HG02678 (cell line): Measurements from ENCODE around the gene RGS12.
"Not testable (repeated sequence)": the region's sequence is repeated elsewhere in the genome, so short reads cannot be mapped to it uniquely, and the experiment has no call there.

Experiments
- ATAC-seq: cut with Tn5 transposase; IDR thresholded peaks from one replicate; pipeline ENCODE4 v1.9.1; 2021; ENCODE audit warnings: mild to moderate bottlenecking, moderate library complexity; ENCODE audit not compliant: unreplicated experiment

RGS12 gene

DNA sequence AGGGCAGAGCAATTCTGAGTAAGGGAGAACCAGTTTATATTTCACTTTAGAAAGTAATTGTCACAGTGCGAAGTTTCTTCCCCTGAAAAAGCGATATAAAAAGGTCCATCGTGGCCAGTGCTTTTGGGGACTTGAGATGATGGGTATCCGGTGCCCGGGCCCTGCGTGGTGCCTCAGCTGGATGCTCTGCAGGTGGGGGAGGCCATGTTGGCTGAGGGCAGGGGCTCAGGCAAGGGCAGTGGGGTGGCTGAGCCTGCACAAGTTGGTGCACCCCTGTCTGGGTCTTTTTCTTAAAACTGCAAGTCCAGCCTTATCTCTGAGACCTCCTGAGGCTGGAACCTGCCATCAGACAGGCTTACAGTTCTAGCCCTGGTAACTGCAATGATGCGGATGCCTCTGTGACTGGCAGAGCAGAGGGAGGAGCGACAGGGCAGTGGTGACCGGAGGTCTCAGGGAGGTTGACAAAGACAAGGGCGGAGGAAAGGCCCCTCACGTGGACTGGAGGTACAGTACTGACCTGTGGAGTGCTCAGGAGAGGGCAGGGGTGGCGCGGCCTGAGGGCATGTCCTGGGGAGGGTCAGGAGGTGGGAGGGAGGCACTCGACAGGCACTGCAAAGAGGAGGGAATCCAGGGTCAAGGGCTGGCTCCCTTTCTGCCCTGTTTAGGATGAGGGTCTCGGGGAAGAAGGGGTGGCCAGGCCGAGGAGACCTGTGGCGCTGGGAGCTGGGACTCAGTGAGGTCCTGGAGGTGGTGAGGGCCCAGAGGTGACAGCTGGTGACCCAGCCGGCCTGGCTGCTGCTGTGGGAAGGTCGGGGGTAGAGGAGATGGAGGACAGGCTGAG, 1.8 kb downstream of the RGS12 start:
- no peak for ATAC-seq

DNA sequence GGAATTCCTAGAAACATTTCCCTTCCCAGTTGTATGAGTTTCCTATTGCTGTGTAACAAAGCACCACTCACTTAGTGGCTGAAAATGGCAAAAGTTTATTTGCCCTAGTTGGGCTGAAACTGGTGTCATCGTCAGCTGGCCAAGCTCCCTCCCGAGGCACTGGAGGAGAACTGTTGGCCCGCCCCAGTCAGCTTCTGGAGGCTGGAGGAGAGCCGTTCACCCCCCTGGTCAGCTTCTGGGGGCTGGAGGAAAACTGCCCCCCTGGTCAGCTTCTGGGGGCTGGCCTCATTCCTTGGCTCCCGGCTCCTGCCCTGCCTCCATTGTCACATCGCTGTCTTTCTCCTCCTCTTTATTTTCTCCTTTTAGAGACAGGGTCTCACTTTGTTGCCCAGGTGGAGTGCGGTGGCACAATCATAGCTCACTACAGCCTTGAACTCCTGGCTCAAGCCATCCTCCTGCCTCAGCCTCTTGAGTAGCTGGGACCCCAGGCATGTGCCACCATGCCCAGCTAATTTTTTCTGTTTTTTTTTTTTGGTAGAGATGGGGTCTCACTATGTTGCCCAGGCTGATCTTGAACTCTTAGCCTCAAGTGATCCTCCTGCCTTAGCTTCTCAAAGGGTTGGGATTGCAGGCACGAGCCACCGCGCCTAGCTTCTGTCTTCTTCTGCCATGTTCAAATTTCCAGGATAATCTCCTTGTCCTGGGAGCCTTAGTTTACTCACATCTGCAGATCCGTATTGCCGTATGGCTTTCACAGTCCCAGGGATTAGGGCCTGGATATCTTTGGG, 3.2 kb downstream of the RGS12 start:
- ATAC-seq = no peak

DNA sequence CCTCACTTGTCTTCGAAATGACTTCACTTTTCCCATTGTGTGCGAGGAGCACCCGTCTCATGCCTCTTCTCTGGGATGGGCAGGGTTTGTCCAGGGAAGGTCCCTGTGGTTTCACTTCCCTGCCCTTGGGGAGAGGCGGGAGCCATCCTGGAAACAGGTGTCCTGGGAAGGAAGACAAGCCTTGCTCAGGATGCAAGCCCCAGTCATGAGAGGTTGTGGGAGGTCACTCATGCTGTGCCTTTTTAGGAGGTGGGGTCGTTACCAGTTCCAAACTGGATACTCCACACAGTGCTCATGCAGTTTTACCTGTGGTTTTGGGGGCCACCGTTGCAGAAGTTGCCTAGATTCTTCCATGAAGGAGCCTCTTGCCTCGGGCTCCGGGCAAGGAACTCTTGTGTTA, 3.8 kb downstream of the RGS12 start:
- no peak for ATAC-seq

DNA sequence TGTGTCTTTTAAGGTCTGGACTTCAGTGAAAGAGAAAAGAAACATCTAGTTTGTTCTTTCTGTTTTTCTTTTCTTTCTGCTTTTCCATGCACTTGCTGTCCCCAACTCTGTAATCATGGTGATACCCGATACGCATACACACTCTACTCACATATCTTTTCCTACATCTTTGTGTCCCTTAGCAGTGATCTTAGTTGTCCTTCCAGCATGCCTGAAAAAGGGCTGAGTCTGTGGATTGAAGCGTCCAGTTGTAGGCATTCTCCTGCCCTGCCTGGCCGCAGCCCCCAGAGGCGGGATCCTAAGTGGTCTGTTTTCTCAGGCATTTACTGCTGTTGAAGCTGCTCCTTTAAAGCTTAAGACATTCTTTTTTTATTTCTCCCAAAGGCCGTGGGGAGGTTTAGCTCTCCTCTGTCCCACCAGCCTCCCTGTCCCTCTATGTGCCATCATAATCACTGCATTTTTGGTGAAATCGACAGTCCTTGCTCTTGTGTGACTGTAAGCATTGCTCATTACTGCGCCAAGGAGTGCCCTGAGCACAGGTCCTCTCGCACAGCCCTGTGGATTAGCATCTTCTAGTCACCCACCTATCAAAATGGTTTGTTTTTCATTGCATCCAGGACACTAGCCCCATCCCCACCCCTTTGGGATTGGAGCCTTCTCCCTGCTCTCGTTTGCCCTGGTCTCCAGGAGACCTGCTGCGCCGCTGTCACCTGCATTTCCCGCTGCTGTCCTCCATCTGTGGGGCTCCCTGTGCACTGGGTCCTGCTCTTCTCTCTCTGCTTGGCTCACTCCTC, 4.4 kb downstream of the RGS12 start:
- no peak for ATAC-seq

DNA sequence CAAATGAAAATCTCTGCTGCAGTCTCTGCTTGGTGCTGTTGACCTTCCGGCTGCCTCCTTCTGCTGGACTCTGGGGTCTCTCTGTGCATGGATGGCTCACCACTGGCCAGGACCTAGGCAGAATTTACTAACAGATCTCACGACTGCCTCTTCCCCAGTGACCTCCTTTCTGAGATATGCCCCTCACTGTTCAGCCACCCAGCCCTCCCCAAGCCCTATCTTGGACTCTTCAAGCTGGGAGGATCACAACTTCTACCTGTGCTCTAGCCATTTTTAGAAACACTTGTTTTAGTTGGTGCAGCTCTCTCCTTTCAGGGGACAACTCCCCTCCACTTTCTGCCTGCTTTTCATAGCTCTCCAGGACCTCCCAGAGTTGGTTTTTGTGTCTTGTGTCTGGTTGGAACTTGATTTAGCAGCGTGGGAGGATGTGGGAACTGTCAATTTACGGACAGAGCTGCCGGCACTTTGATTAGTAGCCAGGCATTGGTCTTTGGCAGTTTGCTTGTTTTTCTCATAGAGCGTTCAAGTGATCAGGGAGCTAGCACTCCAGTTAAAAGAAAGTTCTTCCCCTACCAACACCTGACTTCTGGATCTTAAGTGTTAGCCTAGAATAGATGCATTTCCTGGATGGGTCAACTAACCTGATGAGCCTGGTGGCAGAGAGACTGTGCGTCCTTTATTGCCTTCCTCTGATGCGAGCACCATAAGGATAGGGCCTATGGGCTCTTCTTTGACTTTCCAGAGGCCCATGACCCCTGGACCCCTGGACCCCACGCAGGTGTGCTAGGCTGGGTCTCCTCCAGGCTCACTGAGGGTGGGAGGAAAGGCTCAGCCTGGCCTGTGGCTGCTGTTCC, 6.5 kb downstream of the RGS12 start:
- ATAC-seq = no peak

DNA sequence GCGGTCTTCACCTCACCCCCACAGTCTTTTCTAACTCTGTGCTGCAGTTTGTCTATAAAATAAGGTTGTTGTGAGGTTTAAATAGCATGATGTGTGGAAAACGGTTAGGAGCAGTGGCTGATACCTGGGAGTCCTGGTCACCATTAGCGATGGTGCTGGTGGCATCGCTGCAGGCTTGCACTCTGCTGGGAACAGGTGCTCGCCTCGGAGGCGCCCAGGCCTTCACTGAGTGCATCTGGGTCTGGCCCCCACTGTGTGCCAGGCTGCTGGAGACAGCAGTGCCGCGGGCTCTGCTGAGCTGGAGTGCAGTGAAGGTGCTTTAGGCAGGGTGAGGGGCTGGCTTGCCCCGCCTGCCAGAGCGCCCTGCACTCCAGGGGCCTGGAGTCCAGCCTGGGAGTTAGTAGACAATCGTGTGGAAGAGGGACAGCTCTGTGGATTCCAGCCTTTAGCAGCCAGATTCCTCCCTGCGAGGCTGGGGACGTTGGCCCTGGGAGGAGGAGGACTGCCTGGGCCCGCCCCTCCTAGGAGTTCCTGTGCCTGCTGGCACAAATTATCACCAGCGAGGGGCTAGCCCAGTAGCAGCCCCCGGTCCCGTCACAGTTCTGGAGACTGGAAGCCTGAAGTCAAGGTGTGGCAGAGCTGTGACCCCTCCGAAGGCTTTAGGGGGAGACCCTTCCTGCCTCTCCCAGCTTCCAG, 7.3 kb downstream of the RGS12 start:
- no peak for ATAC-seq

DNA sequence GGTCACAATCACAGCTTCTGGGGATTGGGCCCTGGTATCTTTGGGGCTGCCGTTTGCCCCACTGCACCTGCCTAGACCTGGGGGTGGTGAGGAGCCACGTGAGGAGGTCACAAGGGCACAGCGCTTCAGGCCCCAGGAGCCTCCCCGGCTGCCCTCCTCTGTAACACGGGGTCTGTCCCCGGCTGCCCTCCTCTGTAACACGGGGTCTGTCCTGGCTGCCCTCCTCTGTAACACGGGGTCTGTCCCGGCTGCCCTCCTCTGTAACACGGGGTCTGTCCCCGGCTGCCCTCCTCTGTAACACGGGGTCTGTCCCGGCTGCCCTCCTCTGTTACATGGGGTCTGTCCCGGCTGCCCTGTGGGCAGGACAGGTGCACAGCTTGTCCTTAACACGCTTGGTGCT, 8.1 kb downstream of the RGS12 start:
- ATAC-seq = not testable (repeated sequence)

DNA sequence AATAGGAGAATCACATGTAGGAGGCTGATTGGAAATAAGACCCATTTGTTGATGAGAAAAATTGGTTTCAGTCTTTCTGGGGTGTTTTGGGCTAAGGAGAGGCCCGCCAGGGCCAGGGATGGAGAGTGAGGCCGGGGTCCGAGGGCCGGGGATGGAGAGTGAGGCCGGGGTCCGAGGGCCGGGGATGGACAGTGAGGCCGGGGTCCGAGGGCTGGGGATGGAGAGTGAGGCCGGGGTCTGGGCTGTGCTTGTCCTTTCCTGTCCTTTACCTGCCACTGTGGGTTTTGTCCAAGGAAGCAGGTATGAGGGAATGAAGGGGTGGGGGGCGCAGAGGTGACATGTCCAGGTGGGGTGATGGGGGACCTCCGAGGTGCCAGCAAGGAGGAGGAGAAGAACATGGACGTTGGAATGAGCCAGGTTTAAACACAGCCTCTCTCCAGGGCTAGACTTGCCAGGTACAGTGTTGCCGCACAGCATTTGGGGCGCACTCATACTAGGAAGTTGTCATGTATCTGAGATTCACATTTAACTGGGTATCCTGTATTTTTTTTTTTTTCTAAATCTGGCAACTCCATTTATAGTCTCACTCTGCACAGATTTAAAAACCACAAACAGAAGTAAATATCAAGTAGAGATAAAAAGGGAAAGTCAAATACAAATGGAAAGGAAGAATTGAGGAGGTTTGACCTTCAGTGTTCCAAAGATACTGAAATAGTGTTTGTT, 8.8 kb downstream of the RGS12 start:
- ATAC-seq = no peak

DNA sequence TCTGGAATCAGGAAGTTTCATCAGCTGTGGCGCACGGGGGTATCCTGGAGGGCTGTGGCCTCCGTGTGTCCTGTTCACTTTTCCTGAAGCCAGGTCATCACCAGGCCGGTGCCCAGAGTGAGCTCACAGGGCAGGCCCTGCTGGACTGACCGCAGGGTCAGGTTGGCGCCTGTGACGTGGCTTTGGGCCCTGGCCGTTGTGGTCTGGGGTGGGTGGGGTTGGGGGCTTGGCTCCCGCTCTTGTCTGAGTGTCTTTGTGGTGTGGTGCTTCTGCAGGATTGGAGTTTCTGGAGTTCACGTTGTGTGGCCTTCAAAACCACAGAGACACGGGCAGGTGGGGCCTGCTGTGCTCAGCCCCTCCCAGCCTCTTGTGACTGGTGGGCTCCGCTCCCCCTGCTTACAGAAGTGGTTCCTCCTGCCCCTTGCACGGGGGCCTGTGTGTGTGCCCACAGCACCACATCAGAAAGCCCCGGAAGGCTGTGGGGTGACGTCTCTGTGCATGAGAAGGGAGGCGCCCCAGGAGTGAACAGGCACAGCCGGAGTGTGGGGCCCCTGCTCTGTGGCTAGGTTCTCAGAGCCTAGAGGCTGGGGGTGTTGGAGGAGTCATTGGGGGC, 9.5 kb downstream of the RGS12 start:
- ATAC-seq = peak; percentile 41

DNA sequence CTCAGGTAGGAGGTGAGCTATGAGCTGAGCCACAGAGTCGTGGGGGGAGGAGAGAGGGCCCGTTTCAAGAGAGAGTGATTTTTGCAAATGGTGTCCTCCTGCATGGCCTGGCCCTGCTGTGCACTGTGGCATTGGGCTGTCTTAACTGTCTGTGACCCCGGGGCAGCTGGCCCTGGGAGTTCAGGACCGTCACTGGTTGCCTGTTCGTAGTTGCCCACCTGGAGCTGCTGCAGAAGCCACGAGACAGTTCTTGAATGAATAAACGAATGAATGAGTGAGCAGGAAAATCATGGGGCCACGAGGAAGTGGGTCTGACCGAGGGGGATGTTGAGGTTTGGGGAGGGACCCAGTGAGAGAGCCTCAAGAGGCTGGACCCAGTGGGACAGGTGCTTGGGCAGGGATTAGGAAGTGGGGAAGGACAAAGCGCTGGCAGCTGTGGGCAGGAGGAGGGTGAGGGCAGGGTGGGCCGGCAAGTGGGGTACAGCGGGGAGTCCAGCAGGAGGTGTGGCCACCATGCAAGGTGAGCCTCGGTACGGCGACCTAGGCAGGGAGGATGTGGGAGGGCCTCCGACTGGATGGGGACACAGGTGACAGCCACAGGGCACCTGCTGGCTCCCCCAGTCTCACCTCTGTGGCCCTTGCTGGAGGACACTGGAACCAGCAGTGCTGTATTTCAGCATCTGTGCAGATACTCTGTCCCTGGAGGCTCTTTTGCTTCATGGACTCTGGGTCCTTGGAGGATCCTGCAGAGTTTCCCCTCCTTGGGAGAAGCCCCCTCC, 10.2 kb downstream of the RGS12 start:
- peak; percentile 8 for ATAC-seq

DNA sequence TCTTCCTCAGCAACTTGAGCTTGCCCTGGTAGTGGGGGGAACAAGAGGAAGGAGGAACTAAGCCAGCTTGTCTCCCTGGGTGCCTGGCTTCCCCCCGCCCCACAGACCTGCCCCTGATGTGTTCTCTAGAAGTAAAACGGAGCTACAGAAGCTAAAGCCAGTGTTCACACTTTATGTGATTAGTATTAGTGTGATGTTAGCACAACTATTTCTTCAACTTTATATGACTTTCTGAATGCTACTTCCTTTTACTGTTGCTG, 10.7 kb downstream of the RGS12 start:
- no peak for ATAC-seq

DNA sequence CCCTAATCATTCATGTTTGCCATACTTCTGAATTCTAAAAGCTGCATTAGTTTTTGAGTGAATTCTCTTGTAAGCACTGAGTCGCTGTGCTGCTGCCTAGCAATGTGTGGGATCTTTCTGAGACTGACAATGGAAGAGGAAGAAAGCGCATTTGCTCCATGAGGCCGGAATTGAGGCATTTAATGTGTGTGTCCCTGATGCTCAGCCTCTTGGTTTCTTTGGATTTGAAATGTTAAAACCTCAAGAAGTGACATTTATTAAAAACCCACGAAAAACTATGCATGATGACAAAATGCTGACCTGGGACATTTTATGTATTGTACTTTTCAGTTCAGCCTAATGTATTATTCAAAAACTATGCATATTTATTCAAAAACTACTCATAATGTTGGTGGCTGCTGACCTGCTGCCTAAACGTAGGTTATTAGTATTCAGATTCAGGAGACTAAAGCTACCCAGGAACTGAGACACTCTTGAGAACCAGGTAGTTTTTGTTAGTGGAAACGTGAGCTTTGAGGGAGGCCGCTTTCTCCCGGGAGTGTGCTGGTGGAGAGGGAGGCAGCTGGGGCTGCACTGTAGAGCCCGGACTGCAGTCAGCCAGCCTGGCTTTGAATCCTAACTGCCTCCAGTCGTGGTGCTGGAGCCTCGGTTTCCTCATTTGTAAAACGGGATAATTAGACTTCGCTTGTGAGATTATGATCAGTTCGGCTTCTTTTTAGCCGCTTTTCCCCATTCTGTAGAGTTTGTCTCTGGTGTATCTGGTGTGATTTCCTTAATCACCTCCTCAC, 11.3 kb downstream of the RGS12 start:
- no peak for ATAC-seq

DNA sequence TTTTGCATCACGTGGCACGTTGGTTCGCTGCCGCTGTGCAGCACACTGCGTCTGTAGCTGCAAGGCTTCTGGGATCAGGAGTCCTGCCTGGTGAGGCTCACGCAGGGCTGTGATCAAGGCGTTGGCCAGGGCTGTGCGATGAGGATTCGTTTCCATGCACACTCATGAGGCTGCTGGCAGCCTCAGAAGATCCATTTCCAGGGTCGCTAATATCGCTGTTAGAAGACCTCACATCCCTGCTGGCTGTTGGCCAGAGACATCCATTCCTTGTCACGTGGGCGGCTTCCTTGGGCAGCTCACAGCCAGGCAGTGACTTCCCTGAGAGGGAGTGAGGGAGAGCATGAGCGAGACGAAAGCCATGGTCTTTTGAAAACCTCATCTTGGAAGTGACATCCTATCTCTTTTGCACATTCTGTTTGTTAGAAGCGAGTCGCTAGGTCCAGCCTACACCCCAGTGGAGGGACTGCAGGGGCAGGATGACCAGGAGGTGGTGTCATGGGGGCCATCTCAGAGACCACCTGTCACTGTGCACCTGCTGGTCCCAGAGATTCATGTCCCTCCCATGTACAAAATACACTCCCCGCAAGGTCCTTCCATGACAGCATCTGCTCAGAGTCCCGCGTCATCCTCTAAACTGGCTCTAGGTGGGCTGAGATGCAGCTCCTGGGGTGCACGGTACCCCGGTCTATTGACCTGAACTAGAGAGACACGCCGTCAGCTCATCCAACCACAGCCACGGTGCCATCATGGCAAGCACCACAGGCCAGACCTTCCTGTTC, 12.2 kb downstream of the RGS12 start:
- no peak for ATAC-seq

DNA sequence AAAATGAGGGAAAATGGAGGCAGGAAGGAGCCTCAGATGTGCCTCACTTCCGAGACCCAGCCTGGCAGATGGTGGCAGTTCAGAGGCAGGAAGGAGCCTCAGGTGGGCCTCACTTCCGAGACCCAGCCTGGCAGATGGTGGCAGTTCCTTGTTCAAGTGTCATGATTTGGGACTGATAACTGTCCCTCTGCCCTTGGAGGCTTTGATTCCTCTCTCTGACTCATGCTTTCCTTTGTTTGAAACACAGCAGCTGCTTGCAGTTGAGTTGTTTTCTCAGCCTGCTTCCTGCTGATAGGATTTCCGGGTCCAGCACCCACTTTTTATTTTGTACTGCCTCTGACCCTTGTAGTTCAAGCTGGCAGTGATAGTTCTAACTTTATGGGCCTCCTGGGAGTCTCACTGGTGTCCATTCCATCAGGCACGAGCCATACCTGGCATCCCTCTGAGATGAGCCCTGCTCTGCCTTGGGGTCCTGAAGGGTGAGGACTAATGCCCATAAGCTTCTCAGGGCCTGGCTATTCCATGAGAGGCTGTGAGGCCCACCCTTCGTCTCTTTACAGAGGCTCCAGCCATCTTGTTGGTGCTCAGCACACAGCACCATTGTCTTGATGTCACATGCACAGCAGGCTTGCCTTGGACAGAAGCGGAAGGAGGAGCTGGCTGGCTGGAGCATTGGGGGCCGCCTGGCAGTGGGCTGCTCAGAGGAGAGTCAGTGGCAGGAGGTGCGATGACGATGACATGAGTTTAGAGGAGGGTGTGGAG, 13.0 kb downstream of the RGS12 start:
- no peak for ATAC-seq

DNA sequence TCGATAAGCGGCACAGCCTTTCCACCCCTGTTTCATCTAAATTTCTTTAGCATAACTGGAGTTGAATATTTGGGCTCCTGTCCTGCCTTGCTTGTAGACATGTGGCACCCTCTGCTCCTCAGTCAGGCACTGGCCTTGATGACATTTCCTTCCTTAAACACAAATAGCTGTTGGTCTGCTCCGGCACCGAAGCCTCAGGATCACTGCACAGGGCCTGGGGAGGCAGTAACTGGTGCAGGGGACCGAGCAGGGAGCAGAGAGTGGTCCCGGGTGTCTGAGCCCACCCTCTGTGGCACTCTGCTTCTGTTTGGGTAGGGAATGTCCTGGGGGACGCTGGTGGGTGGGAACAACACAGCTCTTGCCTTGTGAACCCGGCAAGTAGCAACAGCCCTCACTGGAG, 13.6 kb downstream of the RGS12 start:
- no peak for ATAC-seq

DNA sequence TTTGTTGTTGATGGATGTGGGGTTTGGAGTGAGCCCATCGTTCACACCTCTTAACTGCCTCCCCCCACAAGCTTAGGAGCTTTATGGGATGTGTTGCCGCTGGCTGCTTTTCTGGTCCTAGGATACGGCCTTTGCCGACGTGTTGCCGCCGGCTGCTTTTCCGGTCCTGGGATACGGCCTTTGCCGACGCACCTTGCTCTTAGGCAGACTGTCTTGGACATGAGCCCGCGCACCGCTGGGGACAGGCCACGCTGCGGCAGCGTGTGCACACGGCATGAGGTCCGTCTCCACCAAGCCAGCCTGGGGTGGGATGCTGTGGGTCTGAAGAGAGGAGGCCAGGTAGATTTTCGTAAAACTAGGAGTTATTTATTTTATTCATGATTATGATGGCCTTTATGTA, 14.2 kb downstream of the RGS12 start:
- ATAC-seq = no peak
